ENCODE results near the gene MPHOSPH9.

GRCh38 chr12:123171967-123172366, 61.0 kb downstream of the MPHOSPH9 start:
- TF ChIP-seq CTCF (IDR thresholded peaks at IDR 0.05 in 8 of 11, conservative IDR thresholded peaks at IDR 0.05 in 3 of 11): no peak
- no peak for TF ChIP-seq POLR2A (IDR thresholded peaks at IDR 0.05)
- no peak for TF ChIP-seq POLR2AphosphoS5 (IDR thresholded peaks at IDR 0.05)

Measured in spleen (tissue), 7 donors.